GM06990 (cell line): ENCODE measurements around the gene UBA6.
"Not testable (repeated sequence)": the region's sequence is repeated elsewhere in the genome, so short reads cannot be mapped to it uniquely, and the experiment has no call there.

Source experiments
- DNase-seq: peaks from one replicate; pipeline ENCODE4 v3.0.0-alpha.2; 2011; ENCODE audit not compliant: insufficient read length; ENCODE audit errors: extremely low read depth
- H3K27me3 ChIP-seq: replicated peaks from 2 replicates; pipeline ENCODE4 v1.6.0; 2011; ENCODE audit warnings: low read length; ENCODE audit not compliant: control insufficient read depth, insufficient read depth
- H3K36me3 ChIP-seq: 2 replicates; pipeline ENCODE4 v1.5.1; 2011; ENCODE audit warnings: low read length; ENCODE audit not compliant: control insufficient read depth, insufficient read depth
- H3K4me3 ChIP-seq: replicated peaks from 2 replicates; pipeline ENCODE4 v1.5.1; 2011; ENCODE audit warnings: low read depth, mild to moderate bottlenecking, control low read depth, low read length
- TF ChIP-seq, protein P1 (sequence below): IDR thresholded peaks from 2 replicates; pipeline ENCODE4 v1.5.1; 2011; ENCODE audit warnings: low read length, control low read depth, mild to moderate bottlenecking, inconsistent platforms; ENCODE audit not compliant: insufficient read depth, poor library complexity, severe bottlenecking

The UBA6 gene

DNA sequence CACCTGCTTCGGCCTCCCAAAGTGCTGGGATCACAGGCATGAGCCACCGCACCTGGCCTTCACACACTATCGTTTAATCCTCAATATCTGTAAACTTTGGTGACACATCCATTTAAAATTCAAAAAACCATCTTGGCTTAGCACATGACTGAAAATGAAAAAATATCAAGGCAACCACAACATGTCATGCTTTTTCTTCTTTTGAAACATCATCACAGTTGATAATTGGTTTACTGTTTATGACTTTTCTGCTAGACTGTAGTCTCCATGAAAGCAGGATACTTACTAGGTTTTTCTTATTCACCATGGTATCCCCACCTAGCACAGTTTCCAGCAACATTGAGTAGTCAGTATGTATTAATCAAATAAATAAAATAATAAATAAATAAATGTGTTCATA lies 42.2 kb upstream of the UBA6 start:
- H3K36me3 ChIP-seq = no peaks in the 10 kb centered on the region
- H3K27me3 ChIP-seq = no peaks in the 10 kb centered on the region
- DNase-seq = no peak
- H3K4me3 ChIP-seq = no peak overlapping the region
- TF ChIP-seq, protein P1, sequence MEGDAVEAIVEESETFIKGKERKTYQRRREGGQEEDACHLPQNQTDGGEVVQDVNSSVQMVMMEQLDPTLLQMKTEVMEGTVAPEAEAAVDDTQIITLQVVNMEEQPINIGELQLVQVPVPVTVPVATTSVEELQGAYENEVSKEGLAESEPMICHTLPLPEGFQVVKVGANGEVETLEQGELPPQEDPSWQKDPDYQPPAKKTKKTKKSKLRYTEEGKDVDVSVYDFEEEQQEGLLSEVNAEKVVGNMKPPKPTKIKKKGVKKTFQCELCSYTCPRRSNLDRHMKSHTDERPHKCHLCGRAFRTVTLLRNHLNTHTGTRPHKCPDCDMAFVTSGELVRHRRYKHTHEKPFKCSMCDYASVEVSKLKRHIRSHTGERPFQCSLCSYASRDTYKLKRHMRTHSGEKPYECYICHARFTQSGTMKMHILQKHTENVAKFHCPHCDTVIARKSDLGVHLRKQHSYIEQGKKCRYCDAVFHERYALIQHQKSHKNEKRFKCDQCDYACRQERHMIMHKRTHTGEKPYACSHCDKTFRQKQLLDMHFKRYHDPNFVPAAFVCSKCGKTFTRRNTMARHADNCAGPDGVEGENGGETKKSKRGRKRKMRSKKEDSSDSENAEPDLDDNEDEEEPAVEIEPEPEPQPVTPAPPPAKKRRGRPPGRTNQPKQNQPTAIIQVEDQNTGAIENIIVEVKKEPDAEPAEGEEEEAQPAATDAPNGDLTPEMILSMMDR = no peak

DNA sequence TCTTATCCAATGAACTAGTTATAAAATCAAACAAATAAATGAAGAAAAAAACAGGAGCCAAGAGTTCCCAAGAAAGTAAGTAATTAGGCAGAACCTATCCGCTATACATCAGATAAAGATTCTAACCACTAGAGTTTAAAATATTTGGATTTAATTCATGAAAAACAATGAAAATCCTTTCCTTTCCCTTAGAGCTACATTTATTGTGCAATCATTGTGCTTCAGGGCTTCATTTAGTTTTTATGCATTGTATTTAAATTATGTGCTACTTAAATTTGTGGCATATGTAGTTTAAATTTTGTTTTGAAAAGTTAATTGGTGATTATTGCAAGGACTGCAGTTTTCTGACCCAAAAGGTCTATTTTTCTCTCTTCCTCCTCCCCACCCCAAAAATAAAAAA lies 35.3 kb upstream of the UBA6 start:
- H3K36me3 ChIP-seq = no peaks in the 10 kb centered on the region
- no peak for DNase-seq
- TF ChIP-seq, protein P1 = no peak
- no peaks in the 10 kb centered on the region for H3K27me3 ChIP-seq
- no peak overlapping the region for H3K4me3 ChIP-seq

DNA sequence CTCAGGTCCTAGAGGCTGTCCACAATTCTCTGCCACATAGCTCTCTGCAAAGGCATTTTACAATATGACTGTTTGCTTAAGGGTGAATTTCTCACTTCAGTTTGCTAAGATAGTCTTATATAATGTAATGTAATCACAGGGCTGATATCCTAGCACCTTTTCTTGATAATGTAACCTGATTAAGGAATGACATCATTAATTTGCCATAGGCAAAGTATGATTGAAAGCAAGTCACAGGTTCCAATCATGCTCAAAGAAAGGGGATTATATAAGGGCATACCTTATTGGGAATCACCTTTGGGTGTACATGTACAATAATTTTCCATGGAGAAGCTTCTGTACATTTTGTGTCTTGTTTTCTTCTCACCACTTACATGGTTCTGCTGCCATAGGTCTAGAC lies 34.4 kb upstream of the UBA6 start:
- Histone ChIP-seq H3K27me3 (no peaks in the 10 kb centered on the region), H3K4me3 (no peak overlapping the region), H3K36me3 (no peaks in the 10 kb centered on the region)
- TF ChIP-seq, protein P1 = no peak
- DNase-seq = no peak

DNA sequence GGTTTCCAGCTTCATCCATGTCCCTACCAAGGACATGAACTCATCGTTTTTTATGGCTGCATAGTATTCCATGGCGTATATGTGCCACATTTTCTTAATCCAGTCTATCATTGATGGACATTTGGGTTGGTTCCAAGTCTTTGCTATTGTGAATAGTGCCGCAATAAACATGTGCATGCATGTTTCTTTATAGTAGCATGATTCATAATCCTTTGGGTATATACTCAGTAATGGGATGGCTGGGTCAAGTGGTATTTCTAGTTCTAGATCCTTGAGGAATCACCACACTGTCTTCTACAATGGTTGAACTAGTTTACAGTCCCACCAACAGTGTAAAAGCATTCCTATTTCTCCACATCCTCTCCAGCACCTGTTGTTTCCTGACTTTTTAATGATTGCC lies 29.6 kb upstream of the UBA6 start:
- H3K36me3 ChIP-seq, DNase-seq, H3K4me3 ChIP-seq, H3K27me3 ChIP-seq: not testable (repeated sequence)

DNA sequence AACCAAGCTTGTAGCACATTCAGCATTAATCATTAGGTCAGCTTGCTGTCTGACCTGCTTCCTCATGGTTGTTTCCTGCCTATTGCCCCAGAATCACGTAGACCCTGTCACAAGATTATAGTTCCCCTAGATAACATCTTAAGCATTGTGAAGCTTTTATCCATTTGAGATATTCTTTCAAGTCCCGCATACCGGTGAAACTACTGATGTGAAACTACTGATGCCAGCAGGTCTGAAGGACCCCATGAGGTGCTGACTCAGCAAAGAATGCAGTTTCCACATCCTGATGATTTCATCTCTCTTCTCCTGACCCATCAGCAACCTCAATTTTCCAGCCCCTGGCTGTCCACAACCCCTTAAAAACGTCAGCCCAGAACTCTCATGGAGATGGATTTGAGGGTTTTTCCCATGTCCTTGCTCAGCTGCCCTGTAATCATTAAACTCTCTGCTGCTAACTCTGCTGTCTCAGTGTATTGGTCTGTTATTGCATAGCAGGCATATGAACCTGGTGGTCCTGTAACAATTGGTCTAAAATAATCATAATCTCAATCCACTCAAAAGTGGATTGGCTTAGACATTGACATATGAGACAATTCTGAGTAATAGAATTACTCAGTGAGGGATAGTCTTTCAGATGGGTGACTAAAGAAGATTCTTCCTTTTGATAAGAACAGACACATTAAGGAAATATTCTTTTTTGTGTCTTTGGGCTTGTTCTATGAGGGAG lies 26.3 kb upstream of the UBA6 start:
- TF ChIP-seq, protein P1 = no peak
- Histone ChIP-seq H3K27me3 (no peaks in the 10 kb centered on the region), H3K4me3 (no peak overlapping the region), H3K36me3 (no peaks in the 10 kb centered on the region)
- DNase-seq = no peak

DNA sequence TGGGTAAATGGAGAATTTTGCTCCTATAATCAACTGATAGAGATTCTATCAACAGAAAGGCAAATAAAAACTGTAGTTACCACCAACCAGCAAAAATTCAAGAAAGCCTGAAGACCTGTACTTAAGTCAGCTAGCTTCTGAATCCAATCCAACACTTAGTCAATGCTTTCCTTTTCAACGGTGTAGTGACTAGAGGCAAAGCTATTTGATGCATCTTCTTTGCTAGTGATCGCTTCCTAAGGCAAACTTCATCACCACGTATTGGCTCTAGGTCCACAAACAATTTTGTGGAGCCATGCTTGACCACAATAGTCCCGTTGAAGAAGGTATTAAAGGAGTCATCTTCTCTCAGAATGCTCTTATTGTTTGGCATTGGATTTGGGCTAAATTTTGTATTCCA lies 25.0 kb upstream of the UBA6 start:
- no peak for DNase-seq
- TF ChIP-seq, protein P1 = no peak

More for the DNA sequence above, 25.0 kb upstream of the UBA6 start:
- Histone ChIP-seq H3K36me3 (no peaks in the 10 kb centered on the region), H3K4me3 (no peak overlapping the region), H3K27me3 (no peaks in the 10 kb centered on the region)
